NCI-H128 (cell line): ENCODE measurements around the gene FOXL2.
"Not testable (repeated sequence)": the region's sequence is repeated elsewhere in the genome, so short reads cannot be mapped to it uniquely, and the experiment has no call there.

Experiments used
- DNase-seq: peaks from one replicate; lab custom pipeline; 2025; ENCODE audit not compliant: unreplicated experiment; lab: John Stamatoyannopoulos, UW

FOXL2 gene

GRCh38 chr3:138933981-138934691 is 12.8 kb downstream of the FOXL2 start:
- no peak for DNase-seq

- DNase-seq: no peak
These were observed 13.8 kb downstream of the FOXL2 start for GRCh38 chr3:138933068-138933668.

- no peak for DNase-seq
These were observed 18.1 kb downstream of the FOXL2 start for GRCh38 chr3:138928727-138929372.

GRCh38 chr3:138923531-138923994 is 23.4 kb downstream of the FOXL2 start:
- peak; percentile 65 for DNase-seq

GRCh38 chr3:138922400-138922799 is 24.5 kb downstream of the FOXL2 start:
- DNase-seq: not testable (repeated sequence)

- no peak for DNase-seq
These were observed 25.3 kb downstream of the FOXL2 start for GRCh38 chr3:138921316-138922292.

- DNase-seq: no peak
These were observed 27.6 kb downstream of the FOXL2 start for GRCh38 chr3:138919325-138919724.

GRCh38 chr3:138916824-138917223 is 30.1 kb downstream of the FOXL2 start:
- no peak for DNase-seq

- peak; percentile 83 for DNase-seq
These were observed 31.1 kb downstream of the FOXL2 start for GRCh38 chr3:138915503-138916498.

- no peak for DNase-seq
These were observed 32.0 kb downstream of the FOXL2 start for GRCh38 chr3:138914870-138915502.

GRCh38 chr3:138913766-138914165 is 33.2 kb downstream of the FOXL2 start:
- DNase-seq: no peak

- no peak for DNase-seq
These were observed 34.7 kb downstream of the FOXL2 start for GRCh38 chr3:138912237-138912636.

- no peak for DNase-seq
These were observed 35.3 kb downstream of the FOXL2 start for GRCh38 chr3:138911621-138912020.

GRCh38 chr3:138909904-138910303 is 37.0 kb downstream of the FOXL2 start:
- DNase-seq: no peak

- no peak for DNase-seq
These were observed 38.1 kb downstream of the FOXL2 start for GRCh38 chr3:138908846-138909245.

- no peak for DNase-seq
These were observed 39.4 kb downstream of the FOXL2 start for GRCh38 chr3:138907539-138907938.

GRCh38 chr3:138902171-138902570 is 44.8 kb downstream of the FOXL2 start:
- DNase-seq: no peak

- no peak for DNase-seq
These were observed 45.4 kb downstream of the FOXL2 start for GRCh38 chr3:138901567-138901966.

GRCh38 chr3:138899351-138899991 is 47.5 kb downstream of the FOXL2 start:
- DNase-seq: no peak
